Left renal cortex interstitium (tissue), 4 donors: ENCODE data around the gene TRAK2. TPM values are rescaled to one million over a fixed set of nuclear protein-coding genes. Genes with fewer than 3 reads are reported as not detected.
"Not testable (repeated sequence)": the region's sequence is repeated elsewhere in the genome, so short reads cannot be mapped to it uniquely, and the experiment has no call there.

Source experiments
- DNase-seq, 4 donors: peaks; one replicate each; pipeline ENCODE4 v3.0.0-alpha.2; 2013; ENCODE audit warnings: low read depth in 4 of 4, low spot score in 2 of 4, missing footprints in 1 of 4
- polyA plus RNA-seq, 4 donors: library from polyadenylated mRNA; unstranded; fragments of 120-200 nt; gene quantifications; one replicate each; pipeline ENCODE4 v1.2.1, GENCODE V29; 2013; ENCODE audit not compliant: insufficient read length in 4 of 4

The TRAK2 gene
- polyA plus RNA-seq = 10 to 100 TPM; 37.4 to 46.8 (median 41.7) TPM

GRCh38 chr2:201451292-201452057 lies at the start of gene TRAK2, which contains the start of gene STRADB:
Gene TRAK2, minus strand, starts transcription at chr2:201451458. Its CDS starts 30,951 bp downstream, at chr2:201420507.
Gene STRADB, plus strand, starts transcription at chr2:201451740. Its CDS starts 3,101 bp downstream, at chr2:201454841.
- peak; percentile 75 to 92 (median 86) for DNase-seq

DNA sequence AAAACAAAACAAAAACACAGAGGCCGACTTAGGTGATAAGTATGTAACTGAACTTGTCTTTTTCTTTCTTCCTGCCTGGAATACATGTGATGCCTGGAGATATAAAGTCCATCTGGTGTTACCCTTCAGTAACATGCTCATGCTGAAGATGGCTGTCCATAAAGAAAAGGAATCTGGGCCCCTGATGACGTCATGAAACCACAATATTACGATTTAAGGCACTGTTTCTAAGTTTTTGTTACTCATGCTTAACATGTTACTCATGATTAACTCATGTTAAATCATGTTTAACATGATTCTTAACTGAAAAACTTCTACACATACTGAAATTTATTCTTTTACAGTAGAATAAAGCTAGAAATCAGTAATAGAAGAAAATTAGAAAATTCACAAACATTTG lies 49.3 kb upstream of the TRAK2 start:
- DNase-seq = no peak

- DNase-seq = no peak
Measured at GRCh38 chr2:201496785-201497184, 45.5 kb upstream of the TRAK2 start.

GRCh38 chr2:201490291-201490690 lies 39.0 kb upstream of the TRAK2 start:
- DNase-seq = no peak

- no peak for DNase-seq
Measured at GRCh38 chr2:201484805-201485204, 33.5 kb upstream of the TRAK2 start.

- not testable (repeated sequence) for DNase-seq
Measured at GRCh38 chr2:201483758-201484157, 32.5 kb upstream of the TRAK2 start.

- no peak for DNase-seq
Measured at GRCh38 chr2:201483342-201483741, 32.1 kb upstream of the TRAK2 start.

- DNase-seq = no peak
Measured at GRCh38 chr2:201482543-201482942, 31.3 kb upstream of the TRAK2 start.

- no peak for DNase-seq
Measured at GRCh38 chr2:201472411-201472810, 21.2 kb upstream of the TRAK2 start.

DNA sequence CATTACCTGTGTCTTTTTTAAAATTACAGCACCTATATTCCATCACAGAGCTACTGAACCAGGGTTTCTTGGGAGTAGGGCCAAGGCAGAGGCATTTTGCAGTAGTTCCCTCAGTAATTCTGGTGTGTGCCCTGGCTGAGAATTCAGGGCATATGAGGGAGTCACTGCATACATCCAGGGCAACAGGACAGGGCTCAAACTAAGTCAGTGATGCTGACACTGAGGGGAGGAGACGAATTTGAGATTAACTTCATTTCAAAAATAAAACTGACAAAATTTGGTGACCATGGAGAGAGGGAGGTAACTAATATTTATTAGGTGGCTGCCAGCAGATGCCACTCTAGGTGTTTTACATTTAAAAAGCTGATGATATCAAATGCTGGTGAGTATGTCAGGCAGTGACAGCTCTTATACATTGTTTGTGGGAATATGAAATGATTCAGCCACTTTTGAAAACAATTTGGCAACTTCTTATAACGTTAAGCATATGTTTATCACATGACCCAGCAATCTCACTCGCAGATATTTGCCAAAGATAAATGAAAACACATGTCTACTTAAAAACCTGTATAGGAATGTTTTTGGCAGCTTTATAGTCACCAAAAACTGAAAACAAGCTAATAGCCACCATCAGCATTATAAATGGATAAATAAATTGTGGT lies 20.6 kb upstream of the TRAK2 start:
- no peak for DNase-seq

GRCh38 chr2:201470821-201471731 lies 19.8 kb upstream of the TRAK2 start:
- DNase-seq = no peak

- DNase-seq = no peak
Measured at GRCh38 chr2:201467666-201468065, 16.4 kb upstream of the TRAK2 start.

DNA sequence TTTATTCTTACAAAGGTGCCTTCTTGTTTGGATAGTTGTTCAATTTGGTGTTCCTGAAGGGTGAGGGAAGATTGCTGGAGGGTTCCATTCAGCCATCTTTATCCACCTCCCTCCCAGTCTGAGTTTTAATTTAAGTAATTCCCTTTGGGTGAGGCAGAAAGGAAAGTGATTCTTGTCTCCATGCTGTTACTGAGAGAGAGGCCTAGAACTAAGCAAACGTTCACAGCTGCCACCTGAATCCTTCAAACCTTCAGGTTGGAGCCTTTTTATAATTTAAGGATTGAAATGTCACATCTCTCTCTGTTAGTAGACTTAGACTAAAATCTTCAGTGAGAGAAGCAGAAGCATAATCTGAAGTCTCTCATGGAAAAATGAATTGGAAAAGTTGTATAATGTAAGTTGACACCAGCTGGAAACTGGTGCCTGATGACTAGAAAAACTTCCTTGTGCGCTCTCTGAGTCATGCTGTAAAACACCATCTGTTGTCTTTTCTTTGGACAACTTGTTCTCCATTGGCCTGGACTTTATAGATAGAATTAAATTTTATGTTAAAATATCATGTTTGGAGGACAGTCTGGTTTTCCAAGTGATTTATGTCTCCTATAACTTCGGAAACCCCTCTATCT lies 14.9 kb upstream of the TRAK2 start:
- peak in 1 of 4 donors; percentile 31 for DNase-seq

- DNase-seq = no peak
Measured at GRCh38 chr2:201465524-201465971, 14.3 kb upstream of the TRAK2 start.

GRCh38 chr2:201464547-201464946 lies 13.3 kb upstream of the TRAK2 start:
- no peak for DNase-seq

- DNase-seq = no peak
Measured at GRCh38 chr2:201460532-201460931, 9.3 kb upstream of the TRAK2 start.

GRCh38 chr2:201458381-201458780 lies 7.1 kb upstream of the TRAK2 start:
- DNase-seq = no peak

GRCh38 chr2:201452922-201453643 lies 1.8 kb upstream of the TRAK2 start:
- DNase-seq = no peak

DNA sequence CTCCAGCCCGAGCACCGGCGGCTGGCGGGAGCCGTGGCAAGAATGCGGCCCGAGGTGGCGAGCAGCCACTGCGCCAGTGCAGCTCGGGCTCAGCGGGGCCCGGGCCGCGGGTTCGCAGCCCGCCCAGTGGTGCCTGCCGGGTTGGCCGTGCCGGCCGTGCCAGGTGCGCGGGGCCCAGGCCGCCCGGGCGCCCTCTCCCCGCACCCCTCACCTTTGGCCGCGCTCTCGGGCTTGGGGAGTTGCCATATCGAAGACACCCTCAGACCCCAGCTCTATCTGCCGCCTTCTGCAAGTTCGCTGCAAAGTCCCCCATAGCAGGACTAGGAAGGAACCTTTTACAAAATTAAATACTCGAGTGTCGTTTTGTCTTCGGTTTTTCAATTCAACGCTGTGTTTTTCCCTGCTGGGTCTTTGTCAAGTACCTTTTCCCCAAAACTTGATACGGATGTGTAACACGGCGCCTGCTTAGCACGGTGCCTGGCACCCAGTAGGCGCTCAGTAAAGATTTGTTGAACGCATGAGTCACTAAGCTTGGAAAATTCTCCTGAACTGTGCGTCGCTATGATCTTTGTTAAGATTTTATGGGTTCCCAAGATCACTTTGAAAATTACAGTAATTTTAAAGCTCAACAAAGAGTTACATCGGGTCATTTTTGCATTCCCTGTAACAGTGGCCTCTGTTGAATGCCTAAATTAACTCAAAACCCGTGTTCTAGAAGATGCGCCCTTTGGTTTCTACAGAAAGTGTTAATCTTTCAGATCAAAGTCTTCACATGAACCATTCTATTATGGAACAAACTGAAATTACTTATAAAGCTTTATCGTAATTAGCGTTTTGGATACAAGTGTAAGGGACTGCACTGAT lies 1.0 kb upstream of the TRAK2 start:
- no peak for DNase-seq
